GM12873 (cell line): ENCODE data around the gene RHOB.

ENCODE experiments used
- TF ChIP-seq, protein P1 (sequence below): IDR thresholded peaks from 2 replicates; pipeline ENCODE4 v1.5.1; 2012; ENCODE audit warnings: low read depth, mild to moderate bottlenecking, moderate library complexity, low read length, control low read depth; ENCODE audit not compliant: insufficient read depth; ENCODE audit errors: missing control alignments

The RHOB gene

DNA sequence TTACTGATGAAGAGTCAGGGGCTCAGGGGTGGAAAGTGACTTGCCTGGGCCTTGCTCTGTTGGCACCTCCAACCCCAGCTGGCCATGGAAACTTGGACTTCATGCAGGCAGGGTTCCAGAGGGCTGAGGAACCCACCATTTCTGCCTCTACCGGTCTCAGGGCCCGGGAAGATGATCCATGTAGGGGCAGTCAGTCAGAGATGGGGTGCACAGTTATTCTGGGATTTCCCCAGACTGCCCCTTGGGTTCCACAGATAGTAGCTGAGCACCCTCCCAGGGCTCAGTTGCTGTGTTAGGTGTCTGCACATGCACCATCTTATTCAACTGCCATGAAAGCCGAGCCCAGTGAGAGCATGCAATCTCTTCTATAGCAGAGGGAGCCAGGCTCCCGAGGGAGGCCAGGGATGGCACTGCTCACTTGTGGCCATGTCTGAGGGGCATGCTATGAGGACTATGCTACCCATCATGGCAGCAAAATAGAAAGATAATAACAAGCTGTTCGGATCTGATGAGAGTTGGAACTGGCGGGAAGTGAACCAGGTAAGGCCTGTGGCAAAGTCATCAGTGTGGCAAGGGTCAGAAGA, 37.3 kb downstream of the RHOB start:
- TF ChIP-seq, protein P1, sequence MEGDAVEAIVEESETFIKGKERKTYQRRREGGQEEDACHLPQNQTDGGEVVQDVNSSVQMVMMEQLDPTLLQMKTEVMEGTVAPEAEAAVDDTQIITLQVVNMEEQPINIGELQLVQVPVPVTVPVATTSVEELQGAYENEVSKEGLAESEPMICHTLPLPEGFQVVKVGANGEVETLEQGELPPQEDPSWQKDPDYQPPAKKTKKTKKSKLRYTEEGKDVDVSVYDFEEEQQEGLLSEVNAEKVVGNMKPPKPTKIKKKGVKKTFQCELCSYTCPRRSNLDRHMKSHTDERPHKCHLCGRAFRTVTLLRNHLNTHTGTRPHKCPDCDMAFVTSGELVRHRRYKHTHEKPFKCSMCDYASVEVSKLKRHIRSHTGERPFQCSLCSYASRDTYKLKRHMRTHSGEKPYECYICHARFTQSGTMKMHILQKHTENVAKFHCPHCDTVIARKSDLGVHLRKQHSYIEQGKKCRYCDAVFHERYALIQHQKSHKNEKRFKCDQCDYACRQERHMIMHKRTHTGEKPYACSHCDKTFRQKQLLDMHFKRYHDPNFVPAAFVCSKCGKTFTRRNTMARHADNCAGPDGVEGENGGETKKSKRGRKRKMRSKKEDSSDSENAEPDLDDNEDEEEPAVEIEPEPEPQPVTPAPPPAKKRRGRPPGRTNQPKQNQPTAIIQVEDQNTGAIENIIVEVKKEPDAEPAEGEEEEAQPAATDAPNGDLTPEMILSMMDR = no peak

DNA sequence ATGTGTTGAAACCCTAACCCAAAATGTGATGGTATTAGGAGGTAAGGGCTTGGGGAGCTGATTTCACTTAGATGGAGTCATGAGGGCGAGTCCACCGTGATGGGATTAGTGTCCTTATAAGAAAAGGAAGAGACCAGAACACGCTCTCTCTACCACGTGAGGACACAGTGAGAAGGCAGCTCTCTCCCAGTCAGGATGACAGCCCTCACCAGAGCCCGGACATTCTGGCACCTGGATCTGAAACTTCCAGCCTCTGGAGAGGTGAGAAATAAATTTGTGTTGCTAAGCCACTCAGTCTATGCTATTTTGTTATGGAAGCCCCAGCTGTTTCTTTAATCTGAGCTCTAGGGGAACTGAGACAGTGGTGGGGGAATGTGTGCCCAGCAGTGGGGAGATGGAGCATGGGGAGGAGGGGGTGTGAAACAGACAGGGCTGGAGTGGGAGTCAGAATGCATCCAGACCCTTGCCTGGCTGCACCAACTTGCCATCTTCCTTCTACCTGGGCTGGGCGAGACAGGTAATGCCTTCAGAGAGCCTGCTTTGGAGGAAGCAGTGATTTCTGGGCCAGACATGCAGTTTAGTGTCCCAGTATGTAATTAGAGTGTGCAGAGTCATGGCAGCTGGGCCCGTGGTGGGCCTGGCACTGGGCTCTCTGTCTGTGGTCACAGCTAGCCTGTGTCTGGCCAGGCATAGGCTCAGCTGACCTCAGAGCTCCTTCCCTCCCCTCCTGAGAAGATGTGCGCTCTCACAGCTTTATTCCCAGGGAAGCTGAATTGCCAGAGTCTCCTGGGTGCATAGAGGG, 38.1 kb downstream of the RHOB start:
- TF ChIP-seq, protein P1 = no peak

DNA sequence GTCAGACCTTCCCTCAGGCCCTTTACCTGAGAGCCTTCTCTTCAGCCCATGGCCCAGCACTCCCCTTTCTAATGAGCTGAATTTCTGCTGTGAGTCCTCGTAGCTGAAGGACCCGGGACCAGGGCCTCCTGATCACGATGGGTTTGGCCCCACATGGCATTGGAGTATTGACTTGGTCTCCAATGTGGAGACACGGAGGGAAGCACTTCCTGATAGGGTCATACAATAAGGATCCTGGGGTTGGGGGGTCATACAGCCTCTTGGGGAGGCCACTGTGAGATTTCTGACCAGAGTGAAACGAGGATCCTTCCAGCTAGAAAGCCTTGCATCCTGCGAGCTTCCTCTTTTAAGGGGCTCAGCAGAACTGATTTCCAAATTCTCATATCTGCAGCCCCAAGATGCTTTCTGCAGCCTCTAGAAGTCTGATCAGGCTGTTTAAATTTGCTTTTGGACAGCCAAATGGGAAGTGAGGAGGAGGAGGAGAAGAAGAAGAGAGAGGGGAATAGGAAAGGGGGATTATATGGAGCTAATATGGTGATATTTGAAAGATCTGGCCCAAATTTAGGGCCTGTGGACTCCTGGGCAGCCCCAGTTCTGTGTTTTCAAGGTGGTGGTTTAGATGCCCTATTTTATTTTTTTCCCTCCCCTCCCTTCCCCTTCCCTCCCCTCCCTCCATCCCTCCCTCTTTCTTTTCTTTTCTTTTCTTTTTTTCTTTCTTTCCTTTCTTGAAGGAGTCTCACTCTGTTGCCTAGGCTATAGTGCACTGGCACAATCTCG, 38.9 kb downstream of the RHOB start:
- TF ChIP-seq, protein P1 = no peak

DNA sequence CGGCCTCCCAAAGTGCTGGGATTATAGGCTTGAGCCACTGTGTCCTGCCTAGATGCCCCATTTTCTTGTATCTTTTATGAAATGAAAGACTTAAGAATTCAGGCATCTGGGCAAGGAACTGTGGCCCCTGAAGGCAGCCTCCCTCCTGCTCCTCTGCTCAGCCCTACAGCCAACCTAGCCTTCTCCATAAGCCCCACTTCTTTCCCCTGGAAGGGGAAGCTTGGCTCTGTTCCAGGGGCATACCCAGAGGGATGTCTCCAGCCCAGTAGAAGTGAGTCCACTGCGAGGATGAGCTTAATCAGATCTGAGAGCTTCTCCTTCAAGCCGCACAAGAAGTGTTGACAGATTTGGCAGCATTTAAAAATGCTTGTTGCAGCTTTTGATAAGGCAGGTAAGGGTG, 39.7 kb downstream of the RHOB start:
- TF ChIP-seq, protein P1 = no peak

DNA sequence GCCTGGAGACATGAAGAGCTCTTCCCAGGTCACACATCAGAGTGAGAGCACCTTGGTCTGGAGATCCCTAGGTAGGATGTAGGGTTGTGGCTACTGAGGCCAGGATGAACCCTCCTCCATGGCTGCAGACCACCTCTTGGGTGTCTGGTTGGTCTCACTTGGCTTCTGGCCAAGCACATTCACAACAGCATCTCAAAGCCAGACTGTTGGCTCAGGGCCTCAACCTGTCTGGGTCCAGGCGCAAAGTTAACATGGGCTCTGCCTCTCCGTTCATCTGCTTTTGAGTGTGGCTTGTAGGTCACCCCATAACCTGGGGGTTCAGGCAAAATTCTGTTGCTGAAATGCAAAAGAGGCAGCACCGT, 40.1 kb downstream of the RHOB start:
- TF ChIP-seq, protein P1 = no peak

DNA sequence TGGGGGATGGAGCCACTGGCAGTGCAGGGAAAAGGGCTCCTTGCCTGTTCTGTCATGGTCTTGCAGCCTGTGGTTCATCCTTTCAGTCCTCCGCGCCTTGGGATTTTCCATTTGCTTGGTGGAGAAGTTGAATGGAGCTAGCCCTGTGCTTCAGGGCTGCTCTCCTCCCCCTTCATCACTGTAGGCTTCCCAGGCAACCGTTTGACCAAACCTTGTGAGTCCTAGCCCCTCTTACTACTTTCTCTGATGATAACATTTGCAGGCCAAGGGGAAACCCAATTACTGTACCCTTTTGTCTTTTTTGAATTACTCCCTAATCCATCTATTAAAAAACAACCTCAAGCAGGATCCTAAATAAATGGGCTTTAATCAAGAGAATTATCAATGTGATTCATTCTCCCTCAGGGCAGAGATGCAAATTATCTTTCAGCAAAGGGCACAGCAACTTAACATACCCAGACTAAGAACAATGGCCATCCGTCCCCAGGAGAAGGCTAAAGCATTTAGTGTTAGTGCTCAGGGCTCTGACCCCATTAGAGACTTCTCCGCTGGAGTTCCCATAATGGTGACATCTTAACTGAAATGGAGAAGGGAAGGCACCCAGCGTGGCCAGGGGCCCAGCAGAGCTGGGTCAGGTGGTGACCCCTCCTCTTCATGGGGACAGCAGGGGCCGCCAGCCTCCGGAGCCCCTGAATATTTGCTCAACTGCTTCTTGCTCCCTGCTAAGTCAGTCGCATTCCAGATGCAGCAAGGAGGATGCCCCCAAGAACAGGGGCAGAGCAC, 40.7 kb downstream of the RHOB start:
- TF ChIP-seq, protein P1 = no peak
